NCI-H82 (cell line): ENCODE data around the gene ASCC1.

Experiments used
- DNase-seq: peaks from one replicate; lab custom pipeline; 2025; lab: John Stamatoyannopoulos, UW

Gene ASCC1, protein sequence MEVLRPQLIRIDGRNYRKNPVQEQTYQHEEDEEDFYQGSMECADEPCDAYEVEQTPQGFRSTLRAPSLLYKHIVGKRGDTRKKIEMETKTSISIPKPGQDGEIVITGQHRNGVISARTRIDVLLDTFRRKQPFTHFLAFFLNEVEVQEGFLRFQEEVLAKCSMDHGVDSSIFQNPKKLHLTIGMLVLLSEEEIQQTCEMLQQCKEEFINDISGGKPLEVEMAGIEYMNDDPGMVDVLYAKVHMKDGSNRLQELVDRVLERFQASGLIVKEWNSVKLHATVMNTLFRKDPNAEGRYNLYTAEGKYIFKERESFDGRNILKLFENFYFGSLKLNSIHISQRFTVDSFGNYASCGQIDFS

DNA sequence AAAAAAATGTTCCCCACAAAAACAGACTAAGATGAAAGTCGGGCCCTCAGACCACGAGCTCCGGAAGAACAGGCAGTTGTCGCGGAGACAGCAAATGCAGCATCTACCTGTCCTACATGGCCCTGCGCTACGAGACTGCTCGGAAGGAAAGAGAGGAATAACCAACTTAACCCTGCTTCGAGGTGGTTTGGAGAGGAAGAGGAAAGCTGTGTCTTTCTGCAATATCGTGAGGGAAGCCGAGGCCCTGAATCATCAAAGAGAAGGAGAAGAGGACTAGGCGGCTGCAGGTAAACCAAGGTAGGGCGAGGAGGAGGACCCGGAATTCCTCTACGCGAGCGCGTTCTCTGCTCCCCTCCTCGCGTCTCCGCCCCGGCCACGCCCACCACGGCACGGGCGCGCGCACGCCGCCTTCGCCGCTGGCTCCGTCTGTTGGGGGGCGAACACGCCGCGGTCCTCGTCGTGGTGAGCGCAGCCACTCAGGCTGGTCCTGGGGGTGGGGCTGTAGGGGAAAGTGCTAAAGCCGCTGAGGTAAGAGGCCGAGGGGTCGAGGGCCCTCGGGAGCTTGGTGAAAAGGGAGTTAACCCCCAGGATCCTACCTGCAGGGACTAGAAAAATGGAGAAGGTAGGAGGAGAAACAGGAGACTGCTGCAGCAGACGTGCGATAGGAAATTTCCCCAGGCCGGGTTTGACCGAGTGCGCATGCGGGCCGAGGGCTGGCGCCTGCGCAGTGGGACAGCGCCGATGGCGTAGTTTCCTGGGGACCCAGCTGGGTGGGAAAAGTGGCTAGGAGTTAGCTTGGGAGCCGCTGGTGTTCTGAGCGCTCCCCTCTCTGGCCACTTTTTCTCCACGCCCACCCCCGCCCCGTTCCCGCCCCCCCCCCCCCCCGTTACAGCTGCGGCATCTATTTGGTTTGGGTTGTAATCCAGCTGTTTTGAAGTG, at the start of gene ASCC1, which contains the start of gene ANAPC16:
ASCC1 (minus strand) TSS at position 666 of the 939 bp plus-strand sequence. CDS start 2,978 bp downstream, outside the sequence.
ANAPC16 (plus strand) TSS at position 402 of the 939 bp plus-strand sequence. CDS start 7,903 bp downstream, outside the sequence.
- DNase-seq = peak; percentile 90

- no peak for DNase-seq
Observed at GRCh38 chr10:72265508-72265907, 49.4 kb upstream of the ASCC1 start.

DNA sequence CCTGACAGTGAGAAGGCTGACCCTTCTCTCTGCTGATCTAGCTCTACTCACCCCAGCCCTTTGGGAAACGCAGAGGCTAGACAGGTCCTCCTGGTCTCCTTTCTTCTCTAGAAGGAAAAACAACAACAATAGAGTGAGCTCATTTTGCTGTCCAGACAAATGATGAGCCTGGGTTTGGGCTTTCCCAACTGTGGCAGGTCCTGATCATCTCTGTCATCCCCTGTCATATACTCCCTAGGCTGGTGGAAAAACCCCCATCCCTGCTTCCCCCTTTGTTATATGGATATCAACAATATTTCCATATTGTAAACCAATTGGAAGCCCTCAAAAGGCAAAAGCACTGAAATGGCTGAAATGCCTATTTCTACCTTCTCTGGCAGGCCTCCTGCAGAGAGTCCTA, 48.5 kb upstream of the ASCC1 start:
- no peak for DNase-seq

DNA sequence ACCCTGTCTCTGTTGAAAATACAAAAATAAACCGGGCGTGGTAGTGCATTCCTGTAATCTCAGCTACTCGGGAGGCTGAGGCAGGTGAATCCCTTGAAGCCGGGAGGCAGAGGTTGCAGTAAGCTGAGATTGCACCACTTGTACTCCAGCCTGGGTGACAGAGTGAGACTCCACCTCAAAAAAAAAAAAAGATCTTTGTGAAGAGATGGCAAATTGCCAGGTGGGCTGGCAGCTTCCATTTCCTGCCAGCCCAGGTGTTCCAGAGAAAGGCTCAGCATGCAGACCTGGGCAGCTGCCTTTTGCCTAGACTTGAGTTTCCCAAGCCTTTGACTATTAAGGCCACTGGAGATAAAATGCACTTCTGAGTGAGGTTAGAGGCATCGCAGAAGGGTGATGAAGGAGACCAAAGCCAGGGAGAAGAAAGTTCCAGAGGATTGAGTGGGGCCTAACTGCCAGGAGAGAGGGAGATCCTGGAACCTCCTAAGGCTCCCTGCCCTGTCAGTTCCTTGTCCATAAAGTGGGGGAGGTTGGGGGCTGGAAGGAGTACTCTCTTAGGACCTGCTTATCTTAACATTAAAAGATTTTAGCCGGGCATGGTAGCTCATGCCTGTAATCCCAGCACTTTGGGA, 47.7 kb upstream of the ASCC1 start:
- DNase-seq = peak; percentile 44

DNA sequence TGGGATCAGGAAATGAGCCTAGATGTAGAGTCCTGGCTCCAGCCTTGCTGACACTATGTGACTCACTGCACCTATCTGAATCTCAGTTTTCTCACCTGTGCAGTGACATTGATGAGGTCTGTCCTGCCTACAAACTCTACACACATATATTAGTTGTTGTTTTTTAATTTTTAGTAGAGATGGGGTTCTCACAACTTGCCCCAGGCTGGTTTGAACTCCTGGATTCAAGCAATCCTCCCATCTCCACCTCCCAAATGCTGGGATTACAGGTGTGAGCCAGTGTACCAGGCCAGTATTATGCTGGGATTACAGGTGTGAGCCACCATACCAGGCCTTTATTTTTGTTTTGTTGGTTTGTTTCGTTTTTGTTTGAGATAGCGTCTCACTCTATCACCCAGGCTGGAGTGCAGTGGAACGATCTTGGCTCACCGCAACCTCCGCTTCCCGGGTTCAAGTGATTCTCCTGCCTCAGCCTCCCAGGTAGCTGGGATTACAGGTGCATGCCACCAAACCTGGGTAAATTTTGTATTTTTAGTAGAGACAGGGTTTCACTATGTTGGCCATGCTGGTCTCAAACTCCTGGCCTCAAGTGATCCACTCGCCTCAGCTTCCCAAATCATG, 45.8 kb upstream of the ASCC1 start:
- no peak for DNase-seq

GRCh38 chr10:72260976-72261783, 45.1 kb upstream of the ASCC1 start:
- DNase-seq = no peak

GRCh38 chr10:72260239-72260975, 44.3 kb upstream of the ASCC1 start:
- peak; percentile 92 for DNase-seq

DNA sequence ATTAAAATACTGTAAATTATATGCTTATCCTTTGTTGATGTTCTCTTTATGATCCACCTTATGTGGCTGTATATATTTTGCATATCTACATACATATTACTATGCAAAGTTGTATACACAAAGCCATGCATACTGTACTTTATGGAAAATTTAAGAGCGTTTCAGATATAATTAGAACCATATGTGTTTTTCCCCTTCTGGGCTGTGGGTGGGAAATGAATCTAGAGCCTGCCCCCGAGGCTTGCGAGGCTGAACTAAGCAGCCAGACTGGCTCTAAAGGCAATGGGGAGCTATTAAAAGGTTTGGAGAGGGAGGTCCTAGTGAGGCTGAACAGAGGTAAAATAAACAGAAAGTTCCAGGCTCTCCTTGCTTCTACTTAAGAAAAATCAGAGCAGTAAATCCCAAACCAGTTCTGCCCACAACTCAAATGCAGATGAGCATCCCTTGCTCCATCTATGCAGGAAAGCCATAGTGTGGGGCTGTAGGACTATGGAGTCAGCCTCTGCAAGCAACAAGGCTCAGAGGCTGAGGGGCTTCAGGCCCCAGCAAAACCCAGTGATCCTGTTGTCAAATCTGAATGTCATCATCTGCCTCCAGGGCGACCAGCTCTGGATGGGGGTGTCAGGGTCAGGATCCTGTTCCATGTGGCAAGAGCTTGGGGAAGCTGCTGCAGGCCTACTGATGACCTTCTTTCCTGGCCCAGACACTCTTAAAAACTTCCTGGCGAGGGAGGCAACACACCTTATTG, 43.6 kb upstream of the ASCC1 start:
- DNase-seq = peak; percentile 31

- no peak for DNase-seq
Observed at GRCh38 chr10:72258617-72259016, 42.5 kb upstream of the ASCC1 start.

GRCh38 chr10:72257051-72257892, 41.2 kb upstream of the ASCC1 start:
- peak; percentile 68 for DNase-seq

DNA sequence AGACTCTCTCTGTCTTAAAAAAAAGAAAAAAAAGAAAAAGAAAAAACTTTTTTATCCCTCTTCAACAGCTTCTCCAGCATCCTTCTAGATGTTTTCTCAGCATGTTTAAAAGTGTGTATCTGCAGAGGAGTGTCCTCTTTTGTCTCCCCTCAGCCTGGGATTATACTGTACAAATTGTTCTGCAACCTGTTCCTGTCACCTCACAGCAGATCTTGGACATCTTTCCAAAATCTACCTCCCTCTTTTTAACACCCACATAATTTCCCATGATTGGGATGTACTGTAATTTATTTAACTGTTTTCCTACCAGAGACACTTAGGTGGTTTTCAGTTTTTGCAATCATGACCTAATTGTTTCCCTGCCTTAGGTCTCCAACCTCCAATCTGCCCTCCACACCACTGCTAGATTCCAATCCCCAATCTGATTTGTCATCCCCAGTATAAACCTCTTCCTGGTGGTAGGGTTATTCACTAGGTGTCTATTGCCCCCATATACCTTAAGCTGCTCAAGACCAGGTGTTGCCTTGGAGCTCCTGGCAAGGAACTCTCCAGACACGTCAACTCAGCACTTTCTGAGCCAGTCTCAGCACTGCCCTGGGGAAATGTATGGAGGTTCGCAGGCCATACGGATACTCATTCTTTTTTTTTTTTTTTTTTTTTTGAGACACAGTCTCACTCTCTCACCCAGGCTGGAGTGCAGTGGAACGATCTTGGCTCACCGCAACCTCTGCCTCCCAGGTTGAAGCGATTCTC, 40.1 kb upstream of the ASCC1 start:
- DNase-seq = no peak

DNA sequence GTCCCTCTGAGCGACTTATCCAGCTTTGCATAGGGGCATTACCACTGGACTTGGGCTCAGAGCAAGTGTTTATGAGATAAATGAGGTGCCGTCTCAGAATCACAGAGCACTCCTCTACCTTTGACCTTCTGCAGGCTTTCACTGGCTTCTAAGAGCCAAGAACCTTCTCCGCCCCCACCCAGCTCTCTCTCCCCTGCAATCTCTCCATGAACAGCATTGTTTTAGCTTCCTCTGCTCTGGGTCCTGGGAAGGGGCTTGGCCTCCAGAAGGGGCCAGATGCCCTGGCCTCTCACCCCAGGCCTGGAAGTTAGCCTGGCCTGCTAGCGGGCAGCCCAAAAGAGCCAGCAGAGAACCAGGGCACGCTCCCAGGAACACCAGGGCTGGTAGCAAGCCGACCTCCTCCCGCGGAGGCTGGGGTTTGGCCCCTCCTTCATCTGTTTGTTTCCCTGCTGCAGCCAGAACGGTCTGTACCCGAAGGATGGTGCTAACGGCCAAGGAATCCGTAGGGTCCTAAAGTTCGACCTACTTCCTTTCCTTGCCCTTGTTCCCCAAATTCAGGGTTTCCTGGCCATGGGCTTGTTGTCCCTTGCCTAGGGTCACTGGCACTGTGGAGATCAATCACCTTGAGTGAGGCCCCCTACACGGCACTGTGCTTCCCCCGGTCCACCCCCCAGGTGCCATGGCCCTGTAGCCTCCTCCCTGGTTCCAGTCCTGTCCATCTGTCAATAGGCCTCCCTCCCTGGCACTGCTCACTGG, 38.9 kb upstream of the ASCC1 start:
- peak; percentile 62 for DNase-seq

DNA sequence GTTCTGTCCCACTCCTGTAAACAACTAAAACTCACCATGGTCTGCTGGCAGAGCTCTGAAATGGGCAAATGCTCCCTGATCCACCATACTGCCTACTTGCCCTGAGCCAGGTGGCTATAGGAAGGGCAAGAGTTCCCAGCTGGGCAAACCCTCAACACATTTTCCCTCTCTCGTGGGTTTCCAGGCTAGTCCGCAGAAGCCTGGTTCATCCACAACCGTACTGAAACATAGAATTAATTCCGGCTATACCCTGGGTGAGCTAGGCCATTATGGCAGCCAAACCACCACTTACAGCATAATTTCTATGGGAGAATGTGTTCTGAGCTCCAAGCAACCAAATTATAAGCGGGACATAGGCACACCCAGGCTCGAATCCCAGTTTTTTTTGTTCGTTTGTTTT, 37.5 kb upstream of the ASCC1 start:
- no peak for DNase-seq

- DNase-seq = no peak
Observed at GRCh38 chr10:72252972-72253371, 36.9 kb upstream of the ASCC1 start.

DNA sequence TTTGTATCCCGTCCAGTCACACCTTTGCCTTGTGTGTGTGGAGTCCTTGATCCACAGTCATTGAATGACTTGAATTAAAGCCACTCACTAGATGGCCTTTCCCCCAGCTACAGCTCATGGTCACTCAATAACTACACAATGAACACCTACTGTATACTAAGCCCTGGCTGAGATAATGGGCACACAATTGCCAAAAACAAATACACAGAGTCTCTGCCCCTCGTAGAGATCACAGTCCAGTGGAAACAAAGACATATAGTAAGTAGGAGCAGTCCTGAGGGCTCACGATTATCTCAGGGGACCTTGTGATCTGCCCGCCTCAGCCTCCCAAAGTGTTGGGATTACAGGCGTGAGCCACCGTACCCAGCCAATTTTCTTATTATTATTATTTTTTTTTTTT, 35.6 kb upstream of the ASCC1 start:
- no peak for DNase-seq

DNA sequence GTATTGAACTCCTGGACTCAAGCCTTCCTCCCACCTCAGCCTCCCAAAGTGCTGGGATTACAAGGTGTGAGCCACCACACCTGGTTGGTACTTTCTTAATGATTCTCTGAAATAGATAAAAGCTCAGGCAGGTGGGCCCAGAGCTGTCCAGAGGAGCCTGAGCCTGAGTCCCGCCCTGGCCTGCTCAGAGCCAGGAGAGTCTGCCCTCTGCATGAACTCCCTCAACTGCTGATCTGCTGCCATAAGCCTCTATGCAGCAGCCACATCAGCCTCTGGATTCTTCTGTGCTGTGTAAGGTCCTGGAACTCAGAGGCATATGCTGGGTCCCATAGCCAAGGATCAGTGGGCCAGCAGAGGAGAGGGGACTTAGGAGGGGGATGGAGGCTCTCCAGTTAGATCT, 34.6 kb upstream of the ASCC1 start:
- DNase-seq = peak; percentile 29
